Measurements from ENCODE around the gene COL21A1. TPM values are rescaled to one million over a fixed set of nuclear protein-coding genes. Genes with fewer than 3 reads are reported as not detected.

The COL21A1 gene
- total RNA-seq, 1 experiment from 2014 or later = 49.0 TPM

GRCh38 chr6:56187686-56188085 lies 59.7 kb downstream of the COL21A1 start:
- BruUV-seq (replicated peaks) = no TSS peak
- Histone ChIP-seq H3K27ac (ENCODE audit: low read depth, low read length, poor library complexity, severe bottlenecking) (no peak overlapping the region), H3K27me3 (replicated peaks; ENCODE audit: insufficient read depth, low read depth, low read length, poor library complexity) (no peaks in the 10 kb centered on the region), H3K36me3 (ENCODE audit: insufficient read depth, low read length, poor library complexity, severe bottlenecking) (no peaks in the 10 kb centered on the region), H3K4me3 (ENCODE audit: low read depth, low read length, poor library complexity, severe bottlenecking) (no peak overlapping the region), H3K4me1 (ENCODE audit: insufficient read depth, low read length, poor library complexity, severe bottlenecking) (no peaks in the 10 kb centered on the region), H3K9me3 (ENCODE audit: low read depth, low read length, poor library complexity, severe bottlenecking) (peaks cover 4% of the 10 kb centered on the region)
- DNase-seq (ENCODE audit: low spot score) = no peak
- CTCF ChIA-PET = no interaction called here
- POLR2A ChIA-PET (ENCODE audit: low non-redundant PET) = no interaction called here
- TF ChIP-seq CTCF (conservative IDR thresholded peaks at IDR 0.05; ENCODE audit: low read depth, low read length) (no peak), EZH2 (IDR thresholded peaks at IDR 0.05; ENCODE audit: borderline replicate concordance, low read depth, low read length, poor library complexity, severe bottlenecking) (no peak)
- intact Hi-C loops (cut with micrococcal nuclease; ENCODE audit: unreplicated experiment) = no loop called here

GRCh38 chr6:56176741-56177140 lies 70.6 kb downstream of the COL21A1 start:
- ChIA-PET CTCF (no interaction called here), POLR2A (ENCODE audit: low non-redundant PET) (no interaction called here)
- no peak for DNase-seq (ENCODE audit: low spot score)
- Histone ChIP-seq H3K4me1 (ENCODE audit: insufficient read depth, low read length, poor library complexity, severe bottlenecking) (no peaks in the 10 kb centered on the region), H3K4me3 (ENCODE audit: low read depth, low read length, poor library complexity, severe bottlenecking) (no peak overlapping the region), H3K9me3 (ENCODE audit: low read depth, low read length, poor library complexity, severe bottlenecking) (peaks cover 45% of the 10 kb centered on the region), H3K27ac (ENCODE audit: low read depth, low read length, poor library complexity, severe bottlenecking) (no peak overlapping the region), H3K27me3 (replicated peaks; ENCODE audit: insufficient read depth, low read depth, low read length, poor library complexity) (no peaks in the 10 kb centered on the region), H3K36me3 (ENCODE audit: insufficient read depth, low read length, poor library complexity, severe bottlenecking) (peaks cover 14% of the 10 kb centered on the region)
- intact Hi-C loops (cut with micrococcal nuclease; ENCODE audit: unreplicated experiment) = no loop called here
- TF ChIP-seq CTCF (conservative IDR thresholded peaks at IDR 0.05; ENCODE audit: low read depth, low read length) (no peak), EZH2 (IDR thresholded peaks at IDR 0.05; ENCODE audit: borderline replicate concordance, low read depth, low read length, poor library complexity, severe bottlenecking) (no peak)
- no TSS peak for BruUV-seq (replicated peaks)

- no peak for DNase-seq (ENCODE audit: low spot score)
- Histone ChIP-seq H3K4me3 (ENCODE audit: low read depth, low read length, poor library complexity, severe bottlenecking) (no peak overlapping the region), H3K36me3 (ENCODE audit: insufficient read depth, low read length, poor library complexity, severe bottlenecking) (peaks cover 24% of the 10 kb centered on the region), H3K9me3 (ENCODE audit: low read depth, low read length, poor library complexity, severe bottlenecking) (peaks cover 47% of the 10 kb centered on the region), H3K27me3 (replicated peaks; ENCODE audit: insufficient read depth, low read depth, low read length, poor library complexity) (no peaks in the 10 kb centered on the region), H3K4me1 (ENCODE audit: insufficient read depth, low read length, poor library complexity, severe bottlenecking) (no peaks in the 10 kb centered on the region), H3K27ac (ENCODE audit: low read depth, low read length, poor library complexity, severe bottlenecking) (no peak overlapping the region)
- POLR2A ChIA-PET (ENCODE audit: low non-redundant PET) = no interaction called here
- no peak for TF ChIP-seq EZH2 (IDR thresholded peaks at IDR 0.05; ENCODE audit: borderline replicate concordance, low read depth, low read length, poor library complexity, severe bottlenecking)
- TF ChIP-seq CTCF (conservative IDR thresholded peaks at IDR 0.05; ENCODE audit: low read depth, low read length) = no peak
- CTCF ChIA-PET = no interaction called here
- BruUV-seq (replicated peaks) = no TSS peak
- intact Hi-C loops (cut with micrococcal nuclease; ENCODE audit: unreplicated experiment) = no loop called here
Measured at GRCh38 chr6:56173228-56173627, 74.2 kb downstream of the COL21A1 start.

Measured in A673 (cell line).